ENCODE results near the gene HTT.

HTT gene

DNA sequence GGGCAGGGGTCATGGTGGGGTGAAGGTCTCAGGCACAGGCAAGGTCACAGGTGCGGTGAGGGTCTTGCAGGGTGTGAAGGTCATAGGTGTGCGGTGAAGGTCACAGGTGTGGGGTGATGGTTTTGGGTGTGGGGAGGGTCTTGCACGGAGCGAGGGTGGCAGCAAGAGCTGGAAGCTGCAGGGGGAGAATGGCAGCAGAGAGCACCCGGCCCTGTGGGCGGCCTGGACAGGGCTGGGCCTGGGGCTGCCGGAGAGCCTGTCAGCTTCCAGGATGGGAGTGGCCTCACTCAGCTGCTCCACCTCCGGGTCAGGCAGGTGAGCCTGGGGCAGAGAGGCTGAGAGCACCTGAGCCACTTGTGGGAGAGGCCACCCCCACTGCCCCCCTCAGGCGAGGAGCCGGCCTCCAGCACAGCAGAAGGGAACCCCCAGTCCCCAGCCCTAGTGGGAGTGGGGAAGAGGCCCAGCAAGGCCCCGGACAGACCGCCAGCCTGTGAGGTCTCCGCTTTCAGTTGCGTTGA lies 176.0 kb downstream of the HTT start:
- no peaks in the 10 kb centered on the region for H3K27me3 ChIP-seq (ENCODE audit: control insufficient read depth, insufficient read depth, low read length)
- H3K4me1 ChIP-seq (ENCODE audit: control insufficient read depth, insufficient read depth, low read length) = peaks cover 4% of the 10 kb centered on the region
- H3K9me3 ChIP-seq (ENCODE audit: control insufficient read depth, insufficient read depth, low read length) = no peaks in the 10 kb centered on the region
- no peak for DNase-seq (ENCODE audit: low read depth, low spot score)
- no peaks in the 10 kb centered on the region; the same call in 1 of the 2 replicates for H3K36me3 ChIP-seq (ENCODE audit: control insufficient read depth, insufficient read depth, low read length)
- no peak overlapping the region for H3K27ac ChIP-seq (ENCODE audit: low read length)
- H3K4me3 ChIP-seq (ENCODE audit: low read length) = no peak overlapping the region
- no CpG with 5 or more reads among the region's 14 CpGs for WGBS (ENCODE audit: insufficient coverage, insufficient read length)

- Histone ChIP-seq H3K4me3 (ENCODE audit: low read length) (no peak overlapping the region), H3K4me1 (ENCODE audit: control insufficient read depth, insufficient read depth, low read length) (peaks cover 4% of the 10 kb centered on the region), H3K27ac (ENCODE audit: low read length) (no peak overlapping the region), H3K36me3 (ENCODE audit: control insufficient read depth, insufficient read depth, low read length) (no peaks in the 10 kb centered on the region; the same call in 1 of the 2 replicates), H3K9me3 (ENCODE audit: control insufficient read depth, insufficient read depth, low read length) (no peaks in the 10 kb centered on the region), H3K27me3 (ENCODE audit: control insufficient read depth, insufficient read depth, low read length) (no peaks in the 10 kb centered on the region)
- no peak for DNase-seq (ENCODE audit: low read depth, low spot score)
- no CpG with 5 or more reads among the region's 19 CpGs for WGBS (ENCODE audit: insufficient coverage, insufficient read length)
Observed at GRCh38 chr4:3250956-3251690, 176.6 kb downstream of the HTT start.

- Histone ChIP-seq H3K4me3 (ENCODE audit: low read length) (no peak overlapping the region), H3K27me3 (ENCODE audit: control insufficient read depth, insufficient read depth, low read length) (no peaks in the 10 kb centered on the region), H3K4me1 (ENCODE audit: control insufficient read depth, insufficient read depth, low read length) (peaks cover 4% of the 10 kb centered on the region), H3K36me3 (ENCODE audit: control insufficient read depth, insufficient read depth, low read length) (no peaks in the 10 kb centered on the region), H3K27ac (ENCODE audit: low read length) (no peak overlapping the region), H3K9me3 (ENCODE audit: control insufficient read depth, insufficient read depth, low read length) (no peaks in the 10 kb centered on the region)
- WGBS (ENCODE audit: insufficient coverage, insufficient read length) = no CpG with 5 or more reads among the region's 11 CpGs
- no peak for DNase-seq (ENCODE audit: low read depth, low spot score)
Observed at GRCh38 chr4:3251691-3252479, 177.4 kb downstream of the HTT start.

DNA sequence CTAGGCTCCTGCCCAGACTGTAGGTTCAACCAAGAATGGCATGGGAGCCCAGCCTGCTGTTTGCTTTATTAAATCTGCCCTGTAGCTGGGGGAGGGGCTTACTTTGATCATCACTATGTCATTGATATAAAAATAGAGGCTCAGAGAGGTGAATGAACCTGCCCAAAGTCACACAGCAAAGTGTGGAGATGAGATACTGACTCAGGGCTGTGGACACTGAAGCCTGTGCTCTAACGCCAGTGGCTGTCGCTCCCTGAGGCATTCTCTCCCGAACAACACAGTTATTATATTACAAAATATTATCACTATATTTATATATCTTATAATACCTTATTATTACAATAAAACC lies 178.0 kb downstream of the HTT start:
- peaks cover 4% of the 10 kb centered on the region for H3K4me1 ChIP-seq (ENCODE audit: control insufficient read depth, insufficient read depth, low read length)
- H3K4me3 ChIP-seq (ENCODE audit: low read length) = no peak overlapping the region
- H3K27ac ChIP-seq (ENCODE audit: low read length) = no peak overlapping the region
- WGBS (ENCODE audit: insufficient coverage, insufficient read length) = no CpG with 5 or more reads among the region's 3 CpGs
- no peaks in the 10 kb centered on the region for H3K36me3 ChIP-seq (ENCODE audit: control insufficient read depth, insufficient read depth, low read length)
- H3K27me3 ChIP-seq (ENCODE audit: control insufficient read depth, insufficient read depth, low read length) = no peaks in the 10 kb centered on the region
- H3K9me3 ChIP-seq (ENCODE audit: control insufficient read depth, insufficient read depth, low read length) = no peaks in the 10 kb centered on the region
- DNase-seq (ENCODE audit: low read depth, low spot score) = no peak

DNA sequence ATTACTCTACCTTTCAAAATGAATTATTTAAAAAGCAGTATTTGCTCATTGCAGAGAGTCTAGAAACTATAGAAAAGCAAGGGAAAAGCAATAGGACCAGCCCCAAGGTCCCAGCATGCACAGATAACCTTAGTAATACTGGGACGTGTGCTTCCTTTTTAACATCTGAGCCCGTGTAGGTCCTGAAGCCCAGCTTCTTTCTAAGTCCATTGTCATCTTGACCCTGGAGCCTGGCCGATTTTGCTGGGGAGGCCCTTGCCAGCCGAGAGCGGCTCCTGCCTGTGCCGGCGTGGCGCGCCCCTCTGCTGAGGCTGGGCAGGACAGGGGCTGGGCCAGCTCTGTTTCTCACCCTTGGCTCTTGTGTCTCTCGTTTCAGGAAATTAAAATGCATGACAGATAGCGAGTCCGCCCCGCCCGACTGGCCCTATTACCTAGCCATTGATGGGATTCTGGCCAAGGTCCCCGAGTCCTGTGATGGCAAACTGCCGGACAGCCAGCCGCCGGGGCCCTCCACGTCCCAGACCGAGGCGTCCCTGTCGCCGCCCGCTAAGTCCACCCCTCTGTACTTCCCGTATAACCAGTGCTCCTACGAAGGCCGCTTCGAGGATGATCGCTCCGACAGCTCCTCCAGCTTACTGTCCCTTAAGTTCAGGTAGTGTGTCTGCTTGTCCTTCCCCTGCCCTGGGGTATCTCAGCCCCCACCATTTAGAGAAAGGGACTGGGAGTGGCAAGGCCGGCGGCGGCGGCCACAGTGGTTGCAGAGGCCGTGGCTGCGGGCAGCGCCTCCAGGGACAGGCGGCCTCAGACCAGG lies 178.6 kb downstream of the HTT start:
- whole genome bisulfite sequencing (ENCODE audit: insufficient coverage, insufficient read length) = no CpG with 5 or more reads among the region's 38 CpGs
- Histone ChIP-seq H3K36me3 (ENCODE audit: control insufficient read depth, insufficient read depth, low read length) (no peaks in the 10 kb centered on the region), H3K4me3 (ENCODE audit: low read length) (no peak overlapping the region), H3K27me3 (ENCODE audit: control insufficient read depth, insufficient read depth, low read length) (no peaks in the 10 kb centered on the region), H3K9me3 (ENCODE audit: control insufficient read depth, insufficient read depth, low read length) (no peaks in the 10 kb centered on the region), H3K27ac (ENCODE audit: low read length) (no peak overlapping the region), H3K4me1 (ENCODE audit: control insufficient read depth, insufficient read depth, low read length) (peaks cover 4% of the 10 kb centered on the region)
- no peak for DNase-seq (ENCODE audit: low read depth, low spot score)

- no peaks in the 10 kb centered on the region for H3K27me3 ChIP-seq (ENCODE audit: control insufficient read depth, insufficient read depth, low read length)
- no CpG with 5 or more reads among the region's 13 CpGs for WGBS (ENCODE audit: insufficient coverage, insufficient read length)
- H3K36me3 ChIP-seq (ENCODE audit: control insufficient read depth, insufficient read depth, low read length) = no peaks in the 10 kb centered on the region
Observed at GRCh38 chr4:3253808-3254207, 179.3 kb downstream of the HTT start.

DNA sequence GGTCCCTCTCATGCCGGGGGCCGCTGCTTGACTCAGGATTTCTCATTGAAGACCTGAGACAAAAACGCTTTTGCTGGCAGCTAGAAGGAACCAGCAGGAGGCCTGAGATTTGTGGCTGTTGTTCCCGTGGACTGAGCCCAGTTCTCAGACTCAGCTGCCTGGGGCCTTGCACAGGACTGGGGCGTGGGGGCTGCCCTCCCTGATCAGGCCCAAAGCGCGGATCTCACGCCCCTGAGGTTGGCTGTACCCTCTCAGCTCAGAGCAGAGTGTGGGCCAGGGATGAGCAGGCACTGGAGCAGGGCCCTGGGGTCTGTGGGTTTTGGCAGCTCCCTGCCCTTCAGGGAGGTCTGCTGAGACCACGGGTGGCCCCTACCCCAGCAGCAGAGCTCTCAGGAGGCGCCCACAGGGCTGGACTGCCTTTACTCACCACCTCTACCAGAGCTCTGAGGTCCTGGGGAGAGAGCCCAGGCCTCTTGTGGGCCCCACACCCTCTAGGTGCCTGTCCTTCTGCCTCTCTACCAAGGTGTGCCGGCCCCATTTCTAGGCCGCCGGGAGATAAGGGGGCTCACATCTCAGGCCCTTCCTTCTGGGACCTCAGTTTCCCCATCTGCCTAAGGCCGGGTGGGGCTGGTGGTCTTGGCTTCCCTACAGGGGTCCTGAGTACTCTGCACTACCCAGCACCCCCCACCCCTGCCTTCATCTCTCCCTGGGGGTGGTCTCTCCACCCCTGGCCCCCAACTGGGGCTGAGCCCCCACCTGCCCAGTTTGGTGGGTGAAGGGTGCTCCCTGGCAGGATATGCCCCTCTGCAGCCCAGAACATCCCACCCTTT lies 180.0 kb downstream of the HTT start:
- Histone ChIP-seq H3K9me3 (ENCODE audit: control insufficient read depth, insufficient read depth, low read length) (no peaks in the 10 kb centered on the region), H3K4me3 (ENCODE audit: low read length) (no peak overlapping the region), H3K4me1 (ENCODE audit: control insufficient read depth, insufficient read depth, low read length) (peaks cover 2% of the 10 kb centered on the region), H3K36me3 (ENCODE audit: control insufficient read depth, insufficient read depth, low read length) (no peaks in the 10 kb centered on the region), H3K27me3 (ENCODE audit: control insufficient read depth, insufficient read depth, low read length) (no peaks in the 10 kb centered on the region), H3K27ac (ENCODE audit: low read length) (no peak overlapping the region)
- DNase-seq (ENCODE audit: low read depth, low spot score) = no peak
- WGBS (ENCODE audit: insufficient coverage, insufficient read length) = no CpG with 5 or more reads among the region's 14 CpGs

More at GRCh38 chr4:3253808-3254207, 179.3 kb downstream of the HTT start:
- no peaks in the 10 kb centered on the region for H3K9me3 ChIP-seq (ENCODE audit: control insufficient read depth, insufficient read depth, low read length)
- DNase-seq (ENCODE audit: low read depth, low spot score) = no peak
- H3K4me3 ChIP-seq (ENCODE audit: low read length) = no peak overlapping the region
- H3K4me1 ChIP-seq (ENCODE audit: control insufficient read depth, insufficient read depth, low read length) = peaks cover 4% of the 10 kb centered on the region
- no peak overlapping the region for H3K27ac ChIP-seq (ENCODE audit: low read length)

DNA sequence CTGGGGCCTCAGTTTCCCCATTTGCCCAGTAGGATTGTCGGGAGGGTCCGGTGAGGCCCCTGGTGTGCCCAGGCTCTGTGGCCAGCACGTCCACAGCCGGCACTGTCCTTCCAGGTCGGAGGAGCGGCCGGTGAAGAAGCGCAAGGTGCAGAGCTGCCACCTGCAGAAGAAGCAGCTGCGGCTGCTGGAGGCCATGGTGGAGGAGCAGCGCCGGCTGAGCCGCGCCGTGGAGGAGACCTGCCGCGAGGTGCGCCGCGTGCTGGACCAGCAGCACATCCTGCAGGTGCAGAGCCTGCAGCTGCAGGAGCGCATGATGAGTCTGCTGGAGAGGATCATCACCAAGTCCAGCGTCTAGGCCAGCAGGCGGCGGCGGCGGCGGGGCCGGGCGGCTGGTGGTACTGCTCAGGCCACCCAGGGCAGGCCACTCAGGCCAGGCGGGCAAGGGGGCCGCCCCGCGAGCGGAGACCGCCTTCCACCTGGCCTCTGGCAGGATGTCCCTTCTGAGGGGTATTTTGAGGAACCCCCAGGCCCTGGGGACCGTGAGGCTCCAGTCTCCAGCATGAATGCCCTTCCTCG lies 181.2 kb downstream of the HTT start:
- no CpG with 5 or more reads among the region's 36 CpGs for WGBS (ENCODE audit: insufficient coverage, insufficient read length)
- H3K9me3 ChIP-seq (ENCODE audit: control insufficient read depth, insufficient read depth, low read length) = no peaks in the 10 kb centered on the region
- DNase-seq (ENCODE audit: low read depth, low spot score) = no peak
- H3K27ac ChIP-seq (ENCODE audit: low read length) = no peak overlapping the region
- no peaks in the 10 kb centered on the region for H3K36me3 ChIP-seq (ENCODE audit: control insufficient read depth, insufficient read depth, low read length)
- H3K27me3 ChIP-seq (ENCODE audit: control insufficient read depth, insufficient read depth, low read length) = no peaks in the 10 kb centered on the region
- no peaks in the 10 kb centered on the region for H3K4me1 ChIP-seq (ENCODE audit: control insufficient read depth, insufficient read depth, low read length)
- H3K4me3 ChIP-seq (ENCODE audit: low read length) = no peak overlapping the region

- no peaks in the 10 kb centered on the region for H3K4me1 ChIP-seq (ENCODE audit: control insufficient read depth, insufficient read depth, low read length)
- no peak overlapping the region for H3K27ac ChIP-seq (ENCODE audit: low read length)
- DNase-seq (ENCODE audit: low read depth, low spot score) = no peak
- H3K9me3 ChIP-seq (ENCODE audit: control insufficient read depth, insufficient read depth, low read length) = no peaks in the 10 kb centered on the region
- H3K27me3 ChIP-seq (ENCODE audit: control insufficient read depth, insufficient read depth, low read length) = no peaks in the 10 kb centered on the region
- H3K36me3 ChIP-seq (ENCODE audit: control insufficient read depth, insufficient read depth, low read length) = no peaks in the 10 kb centered on the region
- no peak overlapping the region for H3K4me3 ChIP-seq (ENCODE audit: low read length)
- no CpG with 5 or more reads among the region's 21 CpGs for WGBS (ENCODE audit: insufficient coverage, insufficient read length)
Observed at GRCh38 chr4:3256230-3257102, 182.0 kb downstream of the HTT start.
